ENCODE results near the gene B4GALT3. TPM values are rescaled to one million over a fixed set of nuclear protein-coding genes. Genes with fewer than 3 reads are reported as not detected.

B4GALT3 gene
- total RNA-seq, 4 donors from 2014 or later, result 20.6 to 50.7 (median 37.1) TPM

DNA sequence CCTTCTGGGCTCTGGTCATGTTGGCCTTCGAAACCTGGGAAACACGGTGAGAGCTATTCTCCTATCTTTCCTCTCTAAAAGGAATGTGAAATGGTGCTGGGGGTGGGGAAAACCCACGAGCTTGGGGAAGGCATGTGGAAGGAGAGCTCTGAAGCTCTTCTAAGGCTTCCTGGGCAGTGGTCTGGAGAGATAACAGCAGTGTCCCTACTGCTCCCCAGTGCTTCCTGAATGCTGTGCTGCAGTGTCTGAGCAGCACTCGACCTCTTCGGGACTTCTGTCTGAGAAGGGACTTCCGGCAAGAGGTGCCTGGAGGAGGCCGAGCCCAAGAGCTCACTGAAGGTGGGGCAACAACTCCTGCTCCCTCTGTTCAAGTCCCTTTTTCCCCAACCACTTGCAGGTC is 15.3 kb downstream of the B4GALT3 start:
- ATAC-seq (ENCODE audit: low FRiP score) (no peak), DNase-seq (ENCODE audit: low spot score) (no peak)

DNA sequence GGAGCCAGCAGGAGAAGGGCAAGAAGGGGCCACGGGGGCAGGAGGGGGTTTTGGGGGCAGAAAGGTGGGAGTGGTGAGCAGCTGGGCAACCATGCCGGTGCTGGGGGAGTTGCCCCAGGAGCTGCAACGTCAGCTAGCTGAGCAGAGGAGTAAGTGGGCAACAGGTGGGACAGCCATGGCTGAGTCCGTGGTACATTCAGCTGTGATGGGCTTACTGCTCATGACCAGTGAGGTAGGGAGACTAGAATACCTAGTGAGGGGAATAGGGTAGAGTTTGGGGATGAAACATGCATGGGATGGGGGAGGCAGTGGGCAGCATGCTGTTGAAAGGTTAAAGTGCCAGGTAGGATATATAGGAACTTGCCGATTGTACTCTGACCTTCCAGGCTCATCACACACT is 15.7 kb downstream of the B4GALT3 start:
- TF ChIP-seq, protein P1, sequence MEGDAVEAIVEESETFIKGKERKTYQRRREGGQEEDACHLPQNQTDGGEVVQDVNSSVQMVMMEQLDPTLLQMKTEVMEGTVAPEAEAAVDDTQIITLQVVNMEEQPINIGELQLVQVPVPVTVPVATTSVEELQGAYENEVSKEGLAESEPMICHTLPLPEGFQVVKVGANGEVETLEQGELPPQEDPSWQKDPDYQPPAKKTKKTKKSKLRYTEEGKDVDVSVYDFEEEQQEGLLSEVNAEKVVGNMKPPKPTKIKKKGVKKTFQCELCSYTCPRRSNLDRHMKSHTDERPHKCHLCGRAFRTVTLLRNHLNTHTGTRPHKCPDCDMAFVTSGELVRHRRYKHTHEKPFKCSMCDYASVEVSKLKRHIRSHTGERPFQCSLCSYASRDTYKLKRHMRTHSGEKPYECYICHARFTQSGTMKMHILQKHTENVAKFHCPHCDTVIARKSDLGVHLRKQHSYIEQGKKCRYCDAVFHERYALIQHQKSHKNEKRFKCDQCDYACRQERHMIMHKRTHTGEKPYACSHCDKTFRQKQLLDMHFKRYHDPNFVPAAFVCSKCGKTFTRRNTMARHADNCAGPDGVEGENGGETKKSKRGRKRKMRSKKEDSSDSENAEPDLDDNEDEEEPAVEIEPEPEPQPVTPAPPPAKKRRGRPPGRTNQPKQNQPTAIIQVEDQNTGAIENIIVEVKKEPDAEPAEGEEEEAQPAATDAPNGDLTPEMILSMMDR (IDR thresholded peaks at IDR 0.05), result no peak
- DNase-seq (ENCODE audit: low spot score), result no peak
- no peak for ATAC-seq (ENCODE audit: low FRiP score)

More for the DNA sequence above, 15.3 kb downstream of the B4GALT3 start:
- TF ChIP-seq, protein P1 (IDR thresholded peaks at IDR 0.05), result no peak

DNA sequence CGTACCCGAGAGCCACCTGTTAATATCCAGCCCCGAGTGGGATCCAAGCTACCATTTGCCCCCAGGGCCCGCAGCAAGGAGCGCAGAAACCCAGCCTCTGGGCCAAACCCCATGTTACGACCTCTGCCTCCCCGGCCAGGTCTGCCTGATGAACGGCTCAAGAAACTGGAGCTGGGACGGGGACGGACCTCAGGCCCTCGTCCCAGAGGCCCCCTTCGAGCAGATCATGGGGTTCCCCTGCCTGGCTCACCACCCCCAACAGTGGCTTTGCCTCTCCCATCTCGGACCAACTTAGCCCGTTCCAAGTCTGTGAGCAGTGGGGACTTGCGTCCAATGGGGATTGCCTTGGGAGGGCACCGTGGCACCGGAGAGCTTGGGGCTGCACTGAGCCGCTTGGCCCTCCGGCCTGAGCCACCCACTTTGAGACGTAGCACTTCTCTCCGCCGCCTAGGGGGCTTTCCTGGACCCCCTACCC is 16.6 kb downstream of the B4GALT3 start:
- ATAC-seq (ENCODE audit: low FRiP score), result no peak
- TF ChIP-seq, protein P1 (IDR thresholded peaks at IDR 0.05), result no peak
- no peak for DNase-seq (ENCODE audit: low spot score)

DNA sequence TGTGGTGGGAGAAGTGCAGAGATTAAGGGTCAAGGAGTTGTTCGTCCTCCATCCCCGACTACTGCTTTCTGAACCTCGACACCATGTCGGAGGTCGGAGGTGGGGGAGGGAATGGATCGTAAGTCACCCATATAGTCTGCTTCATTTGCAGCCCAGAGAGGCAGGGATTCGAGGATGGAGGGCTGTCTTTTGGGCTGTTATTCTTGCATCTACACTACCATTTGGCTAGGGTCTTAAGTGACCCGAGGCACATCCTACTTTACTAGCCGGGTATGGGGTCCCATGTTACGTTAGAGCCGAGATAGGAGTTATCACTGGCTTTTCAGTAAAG is 17.4 kb downstream of the B4GALT3 start:
- TF ChIP-seq, protein P1 (IDR thresholded peaks at IDR 0.05), result no peak
- no peak for DNase-seq (ENCODE audit: low spot score)

DNA sequence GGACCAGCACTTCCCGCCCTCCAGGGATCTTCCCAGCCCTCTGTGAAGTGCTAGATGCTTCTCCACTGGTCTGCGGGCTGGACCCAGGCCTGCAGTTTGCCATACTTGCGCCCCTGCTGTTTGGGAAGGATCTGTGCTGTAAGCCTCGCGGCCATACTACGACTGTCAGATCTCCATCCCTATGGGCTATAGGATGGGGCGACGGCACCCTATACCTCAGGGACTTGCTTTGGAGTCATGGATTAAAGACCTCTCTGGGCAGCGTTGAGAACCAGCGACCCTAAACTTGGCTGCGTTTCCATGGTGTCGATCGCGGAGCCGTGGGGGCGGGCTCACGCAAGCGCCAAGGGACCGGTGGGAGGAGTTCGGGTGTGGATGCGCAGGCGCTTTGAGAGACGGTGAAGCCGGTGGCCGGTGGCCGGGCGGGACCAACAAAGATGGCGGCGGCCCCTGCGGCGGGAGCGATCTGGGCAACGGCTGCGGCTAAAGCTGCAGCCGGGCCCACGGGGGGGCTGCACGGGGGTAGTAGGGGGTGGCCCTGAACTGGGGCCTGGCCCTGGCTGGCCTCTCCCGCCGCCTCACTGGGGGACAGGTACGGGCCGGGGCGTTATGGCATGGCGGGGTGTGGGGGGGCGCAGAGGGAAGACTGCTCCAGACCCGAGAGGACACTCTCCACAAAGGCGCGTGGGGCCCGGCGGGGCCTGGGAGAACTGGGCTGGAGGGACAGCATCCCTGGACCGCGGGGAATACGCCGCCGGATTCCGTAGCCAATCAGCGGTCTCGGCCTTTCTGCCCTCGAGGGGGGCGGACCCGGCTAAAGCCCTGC is 18.0 kb downstream of the B4GALT3 start, which contains the start of gene USP21:
TSS of gene USP21 (plus strand) at position 414 of the 826 bp plus-strand sequence. CDS start 1,141 bp downstream, outside the sequence.
- TF ChIP-seq, protein P1 (IDR thresholded peaks at IDR 0.05), result no peak
- ATAC-seq (ENCODE audit: low FRiP score), result peak; percentile 92
- DNase-seq (ENCODE audit: low spot score), result peak; percentile 75

More for the DNA sequence above, 17.4 kb downstream of the B4GALT3 start:
- no peak for ATAC-seq (ENCODE audit: low FRiP score)

DNA sequence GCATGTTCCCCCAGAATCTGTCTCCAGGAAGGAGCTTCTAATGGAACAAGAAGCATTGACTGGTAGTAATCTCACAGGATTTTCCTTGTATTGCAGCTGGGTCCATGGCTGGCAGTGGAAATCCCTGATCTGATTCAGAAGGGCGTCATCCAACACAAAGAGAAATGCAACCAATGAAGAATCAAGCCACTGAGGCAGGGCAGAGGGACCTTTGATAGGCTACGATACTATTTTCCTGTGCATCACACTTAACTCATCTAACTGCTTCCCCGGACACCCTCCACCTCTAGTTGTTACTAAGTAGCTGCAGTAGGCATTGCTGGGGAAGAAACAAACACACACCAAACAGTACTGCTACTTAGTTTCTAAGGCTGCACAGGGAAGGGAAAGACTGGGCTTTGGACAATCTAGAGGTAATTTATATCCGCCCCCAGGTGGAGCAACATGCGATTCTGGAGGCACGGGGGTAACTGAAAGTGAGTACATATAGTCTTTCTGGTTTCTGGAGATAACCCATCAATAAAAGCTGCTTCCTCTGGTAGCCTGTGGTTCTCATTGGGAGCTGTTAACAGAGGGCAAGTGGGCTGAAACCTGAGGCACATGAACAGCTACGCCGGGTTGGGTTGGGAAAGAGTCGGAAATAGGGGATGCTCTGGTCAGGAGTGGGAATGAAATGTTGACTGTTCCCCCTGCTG is 18.8 kb downstream of the B4GALT3 start:
- ATAC-seq (ENCODE audit: low FRiP score) (no peak), DNase-seq (ENCODE audit: low spot score) (no peak)
- TF ChIP-seq, protein P1 (IDR thresholded peaks at IDR 0.05), result no peak

Data from omental fat pad (tissue), 4 donors.